Umbilical cord (tissue), 2 donors: ENCODE results near the gene SF3B3. TPM values are rescaled to one million over a fixed set of nuclear protein-coding genes. Genes with fewer than 3 reads are reported as not detected.

ENCODE experiments used
- DNase-seq: peaks from one replicate; pipeline ENCODE4 v3.0.0-alpha.2; 2015; ENCODE audit warnings: low spot score
- total RNA-seq: library from RNA; depleted of rRNA; stranded (reverse); fragments of >200 nt; gene quantifications from one replicate; pipeline ENCODE4 v1.2.3, GENCODE V29; 2014; ENCODE audit warnings: low replicate concordance; ENCODE audit not compliant: insufficient read depth

SF3B3 gene
- total RNA-seq, 1 donor from 2014 or later: 64.0 TPM

GRCh38 chr16:70589998-70590471, 66.4 kb downstream of the SF3B3 start:
- peak; percentile 84 for DNase-seq

DNA sequence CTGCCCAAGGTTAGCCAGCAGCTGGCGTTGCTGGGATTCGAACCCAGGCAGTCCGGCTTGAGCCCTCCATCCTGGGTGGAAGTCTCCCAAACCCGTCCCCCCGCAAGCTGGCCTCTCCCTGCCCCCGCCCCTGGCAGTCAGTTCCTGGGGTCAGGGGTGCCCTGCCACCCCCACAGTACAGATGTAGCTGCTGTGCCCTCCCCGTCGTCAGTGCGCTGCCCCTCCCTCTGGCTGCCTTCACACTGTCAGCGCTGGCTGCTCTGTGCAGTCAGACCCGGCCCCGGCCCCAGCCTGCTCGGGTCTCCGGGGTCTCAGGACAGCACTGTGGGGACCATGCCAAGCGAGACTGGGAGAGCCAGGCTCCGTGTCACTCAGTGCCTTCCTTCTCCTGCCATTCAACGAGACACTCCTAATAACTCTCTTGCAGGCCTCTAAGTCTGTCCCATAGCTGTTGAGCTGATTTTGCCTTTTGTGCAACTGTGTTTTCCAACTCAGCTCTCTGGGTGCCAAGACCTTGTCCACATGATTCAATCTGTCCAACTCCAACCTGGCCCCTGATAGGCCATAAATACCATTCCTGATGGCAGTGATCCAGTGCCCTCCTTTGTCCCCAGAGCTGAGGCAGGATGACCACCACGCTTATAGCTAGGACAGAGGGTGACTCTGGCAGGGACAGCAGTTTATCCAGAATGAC, 67.3 kb downstream of the SF3B3 start:
- no peak for DNase-seq

DNA sequence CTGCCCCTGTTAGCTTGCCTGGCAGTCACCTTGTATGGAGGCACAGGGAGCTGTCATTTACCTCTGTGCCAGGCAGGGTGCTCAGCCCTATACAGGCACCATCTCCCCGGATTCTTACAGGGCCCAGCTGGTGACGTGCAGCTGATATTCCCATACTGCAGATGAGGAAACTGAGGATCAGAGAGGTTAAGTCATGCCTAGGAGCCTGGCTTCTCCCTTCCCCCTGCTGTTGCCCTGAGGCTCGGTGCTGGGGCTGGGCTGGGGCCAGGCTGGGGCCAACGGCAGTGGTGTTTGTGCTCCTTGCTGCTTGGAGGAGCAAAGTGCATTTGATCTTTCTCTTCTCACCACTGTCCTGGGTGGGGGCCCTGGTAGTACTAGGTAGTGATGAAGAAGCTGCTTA, 68.0 kb downstream of the SF3B3 start:
- DNase-seq: no peak

- DNase-seq: peak; percentile 49
Observed at GRCh38 chr16:70592106-70592571, 68.5 kb downstream of the SF3B3 start.

DNA sequence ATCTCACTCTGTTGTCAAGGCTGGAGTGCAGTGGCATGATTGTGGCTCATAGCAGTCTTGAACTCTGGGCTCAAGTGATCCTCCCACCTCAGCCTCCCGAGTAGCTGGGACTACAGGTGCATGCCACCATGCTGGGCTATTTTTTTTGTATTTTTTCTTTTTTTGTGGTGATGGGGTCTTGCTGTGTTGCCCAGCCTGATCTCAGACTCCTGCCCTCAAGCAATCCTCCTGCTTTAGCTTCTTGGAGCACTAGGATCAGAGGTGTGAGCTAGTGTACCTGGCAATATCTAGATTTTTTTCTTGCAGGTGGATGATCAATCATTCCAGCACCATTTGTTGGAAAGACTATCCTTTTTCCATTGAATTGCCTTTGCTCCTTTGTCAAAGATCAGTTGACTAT, 69.9 kb downstream of the SF3B3 start:
- DNase-seq: no peak

GRCh38 chr16:70594569-70594968, 71.0 kb downstream of the SF3B3 start:
- no peak for DNase-seq

DNA sequence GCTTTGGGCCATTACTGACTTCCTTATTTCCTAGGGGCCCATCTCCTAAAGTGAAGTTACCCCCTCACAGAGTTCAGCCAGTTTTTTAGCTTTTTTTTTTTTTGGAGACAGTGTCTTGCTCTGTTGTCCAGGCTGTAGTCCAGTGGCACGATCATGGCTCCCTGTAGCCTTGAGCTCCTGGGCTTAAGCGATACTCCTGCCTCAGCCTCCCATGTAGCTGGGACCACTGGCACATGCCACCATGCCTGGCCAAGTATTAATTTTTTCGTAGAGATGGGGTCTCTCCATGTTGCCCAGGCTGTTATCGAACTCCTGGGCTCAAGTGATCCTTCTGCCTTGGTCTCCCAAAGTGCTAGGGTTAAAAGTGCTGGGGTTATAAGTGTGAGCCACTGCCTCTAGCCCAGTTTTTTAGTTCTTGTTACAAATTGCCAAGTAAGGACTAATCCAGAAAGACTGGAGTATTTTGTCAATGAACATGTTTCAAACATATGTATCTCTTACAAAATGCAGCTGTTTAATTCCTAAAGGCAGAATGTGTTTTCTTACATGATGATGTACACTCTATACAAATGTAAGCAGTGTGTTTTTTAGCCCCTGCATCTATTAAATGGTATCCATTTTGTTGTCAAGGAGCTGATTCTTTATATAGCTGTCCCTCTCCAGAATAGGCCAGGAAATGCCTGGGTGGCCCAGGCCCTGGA, 73.7 kb downstream of the SF3B3 start:
- DNase-seq: no peak

- no peak for DNase-seq
Observed at GRCh38 chr16:70598937-70599503, 75.4 kb downstream of the SF3B3 start.

DNA sequence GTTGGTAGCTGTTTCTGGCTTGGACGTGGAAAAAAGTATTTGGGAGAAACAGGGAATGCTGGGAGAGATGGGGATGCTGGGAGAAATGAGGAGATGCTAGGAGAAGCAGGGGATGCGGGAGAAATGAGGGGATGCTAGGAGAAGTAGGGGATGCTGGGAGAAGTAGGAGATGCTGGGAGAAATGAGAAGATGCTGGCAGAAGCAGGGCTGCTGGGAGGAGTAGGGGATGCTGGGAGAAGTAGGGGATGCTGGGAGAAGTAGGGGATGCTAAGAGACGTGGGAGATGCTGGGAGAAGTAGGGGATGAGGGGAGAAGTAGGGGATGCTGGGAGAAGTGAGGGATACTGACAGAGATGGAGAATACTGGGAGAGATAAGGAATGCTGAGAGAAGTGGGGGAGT, 77.1 kb downstream of the SF3B3 start:
- DNase-seq: no peak

DNA sequence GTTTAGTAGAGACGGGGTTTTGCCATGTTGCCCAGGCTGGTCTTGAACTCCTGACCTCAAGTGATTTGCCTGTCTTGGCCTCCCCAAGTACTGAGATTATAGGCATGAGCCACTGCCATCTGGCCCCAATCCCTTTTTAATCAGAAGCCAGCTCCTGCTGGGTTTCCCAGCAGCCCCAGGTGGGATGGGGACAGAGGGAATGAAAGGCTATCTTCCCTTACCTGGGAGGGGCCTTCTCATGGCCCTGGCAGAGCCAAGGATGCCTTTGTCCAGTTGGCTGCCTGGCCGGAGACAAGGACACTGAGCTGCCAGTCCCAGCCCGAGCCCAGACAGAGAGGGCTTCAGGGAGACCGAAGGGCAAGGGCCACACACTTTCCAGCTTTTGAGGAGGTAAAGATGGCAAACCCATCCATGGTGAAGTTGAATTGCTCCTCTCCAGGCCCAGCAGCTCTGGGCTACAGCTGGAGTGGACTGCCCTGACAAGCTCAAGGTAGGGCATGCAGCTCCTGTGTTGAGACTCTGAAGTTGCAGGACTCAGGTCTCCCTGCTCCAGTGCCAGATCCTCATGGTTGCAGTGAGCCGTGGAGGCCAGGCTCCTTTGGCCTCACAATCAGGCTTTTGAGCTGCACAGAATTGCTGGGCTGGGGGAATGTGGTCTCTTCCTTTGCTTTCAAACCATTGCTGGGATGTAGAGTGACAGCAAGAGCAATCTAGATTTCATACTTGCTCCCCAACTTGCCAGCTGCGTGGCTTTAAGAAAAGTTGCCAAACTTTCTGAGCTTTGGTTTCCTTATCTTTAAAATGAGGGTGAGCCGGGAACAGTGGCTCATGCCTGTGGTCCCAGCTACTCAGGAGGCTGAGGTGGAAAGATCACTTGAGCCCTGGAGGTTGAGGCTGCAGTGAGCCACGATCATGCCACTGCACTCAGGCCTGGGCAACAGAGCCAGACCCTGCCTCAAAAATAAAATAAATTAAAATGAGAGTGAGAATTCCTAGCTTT, 78.3 kb downstream of the SF3B3 start:
- DNase-seq: no peak

GRCh38 chr16:70602831-70603230, 79.2 kb downstream of the SF3B3 start:
- DNase-seq: no peak

DNA sequence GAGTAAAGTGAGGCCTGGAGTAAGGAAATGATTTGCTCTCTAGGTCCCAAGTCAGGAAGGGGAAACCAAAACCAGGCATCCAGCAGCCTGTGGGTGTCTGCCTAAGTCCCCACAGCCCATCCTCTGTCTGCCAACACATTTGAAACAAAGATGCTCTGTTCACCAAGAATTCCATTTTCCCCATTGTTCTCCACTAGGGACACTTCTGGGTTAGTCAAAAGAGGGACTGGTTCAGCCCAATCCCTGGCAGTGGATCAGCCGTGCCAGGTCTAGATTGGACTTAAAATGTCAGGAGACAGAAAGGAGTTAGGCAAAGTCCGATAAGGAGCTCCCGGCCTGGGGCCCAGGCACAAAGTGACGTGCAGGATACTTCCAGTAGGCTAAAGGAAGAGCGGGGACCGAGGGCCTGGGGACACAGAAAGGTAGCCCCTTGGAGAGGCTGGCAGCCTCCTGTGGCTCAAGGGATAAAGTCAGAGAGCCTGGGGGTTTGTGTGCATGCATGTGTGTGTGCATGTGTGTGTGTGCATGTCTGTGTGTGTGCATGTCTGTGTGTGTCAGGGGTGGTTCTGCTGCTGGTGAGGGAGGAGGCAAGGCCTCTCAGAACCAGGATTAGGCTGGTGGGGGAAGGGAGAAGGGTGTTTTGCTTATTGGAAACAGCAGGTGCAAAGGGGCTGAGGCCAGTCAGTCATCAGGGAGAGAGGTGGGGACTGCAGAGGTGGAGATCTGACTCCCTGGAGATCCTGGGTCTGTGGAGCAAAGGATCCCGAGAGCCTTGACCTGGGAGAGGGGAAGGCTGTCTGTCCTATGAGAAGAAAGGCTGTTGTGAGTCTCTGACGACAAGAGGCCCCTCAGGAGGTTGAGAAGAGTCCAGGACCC, 81.0 kb downstream of the SF3B3 start:
- no peak for DNase-seq

DNA sequence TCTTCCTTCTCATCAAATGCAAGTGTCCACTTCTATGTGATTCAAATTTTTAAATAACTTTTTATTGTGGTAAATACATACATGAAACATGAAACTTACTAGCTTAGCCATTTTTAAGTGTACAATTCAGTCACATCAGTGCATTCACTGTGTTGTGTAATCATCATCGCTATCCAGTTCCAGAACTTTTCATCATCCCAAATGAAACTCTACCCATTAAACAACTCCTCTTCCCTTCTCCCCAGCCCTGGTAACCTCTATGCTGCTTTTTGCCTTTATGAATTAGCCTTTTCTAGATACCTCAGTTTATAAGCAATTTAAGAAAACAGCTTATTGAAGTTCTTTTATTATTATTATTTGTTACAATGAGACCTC, 81.7 kb downstream of the SF3B3 start:
- DNase-seq: no peak

DNA sequence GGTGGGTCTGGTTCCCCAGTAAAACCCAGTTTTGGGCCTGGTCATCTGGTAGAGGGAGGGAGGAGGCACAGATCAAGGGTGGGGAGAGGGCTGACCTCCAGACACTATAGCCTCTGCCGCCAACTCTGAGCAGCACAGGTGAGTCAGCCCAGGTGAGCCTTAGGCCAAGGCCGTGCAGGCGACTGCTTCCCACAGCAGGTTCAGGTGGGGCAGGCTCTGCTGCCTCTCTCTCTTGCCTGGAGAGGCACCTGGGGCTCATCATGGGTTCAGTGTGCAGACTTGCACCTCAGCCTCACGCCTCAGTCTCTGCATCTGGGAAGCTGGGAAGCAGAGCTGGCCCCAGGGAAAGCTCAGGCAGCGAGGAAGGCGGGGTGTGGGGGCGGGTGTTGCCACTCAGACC, 84.9 kb downstream of the SF3B3 start:
- DNase-seq: no peak

DNA sequence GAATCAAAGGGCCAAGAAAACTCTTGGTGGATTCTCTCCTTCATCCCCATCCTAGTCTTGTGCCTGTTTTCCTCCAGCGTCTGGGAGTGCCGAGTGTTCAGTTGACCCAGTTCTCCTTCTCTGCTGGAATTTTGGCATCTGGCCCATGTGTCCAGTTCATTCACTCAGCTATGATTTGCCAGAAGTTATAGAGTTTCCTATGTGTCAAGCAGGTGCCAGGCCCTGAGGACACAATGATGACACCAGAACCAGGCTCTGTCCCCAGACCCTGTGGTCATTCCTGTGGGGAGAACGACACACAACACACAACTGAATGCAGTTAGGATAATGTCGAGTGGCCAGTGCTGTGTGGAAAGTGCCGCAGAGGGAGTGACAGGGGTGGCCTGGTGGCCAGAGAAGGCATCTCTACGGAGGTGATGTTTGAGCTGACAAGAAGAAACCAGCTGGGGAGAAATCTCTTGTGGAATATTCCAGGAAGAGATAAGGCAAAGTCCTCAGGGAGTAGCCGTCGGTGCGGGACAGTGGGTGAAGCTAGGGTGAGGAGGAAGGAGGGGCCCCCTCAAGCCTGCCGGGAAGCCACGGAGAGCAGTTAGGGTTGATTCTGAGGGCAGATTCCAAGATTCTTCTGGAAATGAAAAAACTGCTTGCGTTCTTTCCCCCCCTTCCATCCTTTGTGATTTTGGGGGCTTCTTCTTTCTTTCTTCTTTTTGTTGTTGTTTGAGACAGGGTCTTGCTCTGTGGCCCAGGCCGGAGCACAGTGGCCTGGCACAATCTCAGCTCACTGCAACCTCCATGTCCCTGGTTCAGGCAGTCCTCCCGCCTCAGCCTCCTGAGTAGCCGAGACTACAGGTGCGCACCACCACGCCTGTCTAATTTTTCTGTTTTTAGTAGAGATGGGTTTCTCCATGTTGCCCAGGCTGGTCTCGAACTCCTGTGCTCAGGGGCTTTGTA, 86.9 kb downstream of the SF3B3 start:
- DNase-seq: no peak

DNA sequence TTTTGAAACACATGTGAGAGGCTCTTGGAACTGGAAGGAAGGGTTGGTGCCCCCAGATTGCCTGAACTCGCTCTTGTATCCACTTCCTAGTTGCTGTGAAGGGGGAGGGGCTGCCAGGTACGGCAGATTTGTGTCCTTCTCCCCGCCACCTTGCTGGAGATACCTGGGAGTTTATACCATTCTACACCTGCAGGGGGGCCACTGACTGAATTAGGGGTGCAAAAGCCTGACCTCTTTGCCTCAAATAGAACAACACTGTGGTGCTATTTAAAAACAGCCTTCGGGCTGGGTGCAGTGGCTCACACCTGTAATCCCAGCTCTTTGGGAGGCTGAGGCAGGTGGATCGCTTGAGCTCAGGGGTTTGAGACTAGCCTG, 87.6 kb downstream of the SF3B3 start:
- no peak for DNase-seq

DNA sequence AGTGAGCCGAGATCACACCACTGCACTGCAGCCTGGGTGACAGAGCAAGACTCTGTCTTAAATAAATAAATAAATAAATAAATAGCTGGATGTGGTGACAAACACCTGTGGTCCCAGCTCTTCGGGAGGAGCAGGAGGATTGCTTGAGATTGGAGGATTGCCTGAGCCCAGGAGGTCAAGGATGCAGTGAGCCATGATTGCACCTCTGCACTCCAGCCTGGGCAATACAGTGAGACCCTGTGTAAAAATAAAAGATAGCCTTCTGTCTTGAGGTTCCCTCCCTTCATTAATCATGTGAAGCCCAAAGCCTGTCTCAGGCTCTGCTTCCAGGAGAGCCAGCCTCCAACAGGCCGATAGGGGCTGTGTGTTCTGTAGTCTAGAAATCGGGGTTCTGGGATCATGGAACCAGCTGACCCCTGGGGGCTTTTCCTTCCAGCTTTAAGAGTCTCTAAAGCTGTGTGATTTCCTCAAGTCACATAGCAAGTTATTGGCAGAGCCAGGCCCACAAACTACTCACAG, 88.2 kb downstream of the SF3B3 start:
- DNase-seq: no peak

GRCh38 chr16:70612931-70613330, 89.3 kb downstream of the SF3B3 start:
- no peak for DNase-seq

DNA sequence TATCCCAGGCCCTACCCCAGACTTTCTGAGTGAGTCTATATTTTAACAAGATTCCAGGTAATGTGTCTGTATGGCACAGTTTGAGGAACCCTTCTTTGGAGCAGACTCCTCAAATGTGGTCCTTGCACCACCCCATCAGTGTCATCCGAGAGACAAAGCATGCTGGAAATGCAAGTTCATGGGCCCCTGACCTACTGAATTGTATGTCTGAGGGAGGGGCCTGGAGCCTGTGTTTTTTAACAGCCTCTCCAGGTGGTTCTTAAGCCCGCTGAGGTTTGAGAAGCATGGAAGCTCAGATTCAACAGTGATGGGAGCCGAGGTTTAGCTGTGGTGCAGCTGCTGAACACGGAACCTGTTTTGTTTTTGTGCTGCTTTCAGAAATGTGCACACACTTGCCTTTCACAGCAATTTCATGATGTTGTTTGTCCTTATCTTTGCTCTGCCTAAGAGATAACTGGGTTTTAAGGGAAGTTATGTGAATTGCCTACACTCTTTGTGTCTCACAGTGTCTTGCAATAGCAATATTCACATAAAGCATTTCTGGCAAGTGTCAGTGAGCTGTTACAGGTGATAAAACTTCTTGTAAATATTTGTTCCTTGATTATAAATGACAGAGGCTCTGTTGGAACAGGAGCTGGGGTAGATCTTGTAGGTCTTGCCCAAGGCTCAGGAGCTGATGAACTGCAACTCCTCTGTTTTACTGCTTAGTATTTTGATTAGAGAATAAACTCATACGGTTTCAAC, 90.8 kb downstream of the SF3B3 start:
- DNase-seq: no peak
